Measurements from ENCODE around the gene NFU1.
"Not testable (repeated sequence)": the region's sequence is repeated elsewhere in the genome, so short reads cannot be mapped to it uniquely, and the experiment has no call there.

Gene NFU1

DNA sequence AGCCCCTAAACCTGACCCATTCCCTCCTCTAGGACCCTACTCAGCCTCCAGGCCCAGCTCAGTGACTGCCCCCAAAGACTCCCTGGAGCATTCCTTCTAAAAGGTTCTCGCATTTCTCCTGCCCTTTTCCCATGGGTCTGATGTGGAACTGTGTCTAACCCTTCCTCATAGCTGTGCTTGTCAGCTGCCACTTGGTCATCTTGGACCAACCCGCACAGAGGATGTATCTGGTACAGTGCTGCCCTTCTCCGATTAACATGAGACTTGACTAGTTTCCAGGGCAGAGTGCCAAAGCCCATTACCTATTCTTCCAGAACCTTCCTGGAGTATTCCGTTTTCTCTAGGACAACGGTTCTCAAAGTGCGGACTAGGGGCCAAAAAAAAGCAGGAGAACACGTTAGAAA, 518 bp upstream of the NFU1 start:
- Histone ChIP-seq H3K36me3 (ENCODE audit: insufficient read depth, low read length) (no peaks in the 10 kb centered on the region), H3K27me3 (ENCODE audit: insufficient read depth, low read length) (no peaks in the 10 kb centered on the region), H3K4me1 (ENCODE audit: insufficient read depth, low read length) (peaks cover 14% of the 10 kb centered on the region), H3K9me3 (ENCODE audit: low read length) (no peaks in the 10 kb centered on the region), H3K4me3 (ENCODE audit: low read length) (peak overlapping the region; percentile 94), H2AFZ (ENCODE audit: low read depth, low read length) (peak overlapping the region; percentile 53)

DNA sequence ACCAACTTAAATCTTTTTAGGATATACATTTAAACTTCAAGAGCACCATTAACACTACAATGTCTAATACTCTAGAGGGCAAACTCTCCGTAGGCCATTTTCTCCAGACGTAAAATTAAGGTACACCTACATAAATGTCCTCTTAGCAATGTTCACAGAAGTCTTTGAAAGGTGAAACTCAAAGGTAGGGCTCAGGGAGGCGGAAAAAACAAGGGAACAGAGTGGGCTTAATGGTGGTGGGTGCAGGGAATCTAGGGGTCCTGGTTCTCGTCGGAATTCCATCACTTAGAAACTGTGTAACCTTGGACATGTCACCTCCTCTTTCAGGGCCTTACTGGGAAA, 668 bp downstream of the NFU1 start:
- Histone ChIP-seq H2AFZ (ENCODE audit: low read depth, low read length) (peak overlapping the region; percentile 53), H3K27me3 (ENCODE audit: insufficient read depth, low read length) (no peaks in the 10 kb centered on the region), H3K4me3 (ENCODE audit: low read length) (peak overlapping the region; percentile 94), H3K9me3 (ENCODE audit: low read length) (no peaks in the 10 kb centered on the region), H3K4me1 (ENCODE audit: insufficient read depth, low read length) (peaks cover 14% of the 10 kb centered on the region), H3K36me3 (ENCODE audit: insufficient read depth, low read length) (peaks cover 4% of the 10 kb centered on the region)

DNA sequence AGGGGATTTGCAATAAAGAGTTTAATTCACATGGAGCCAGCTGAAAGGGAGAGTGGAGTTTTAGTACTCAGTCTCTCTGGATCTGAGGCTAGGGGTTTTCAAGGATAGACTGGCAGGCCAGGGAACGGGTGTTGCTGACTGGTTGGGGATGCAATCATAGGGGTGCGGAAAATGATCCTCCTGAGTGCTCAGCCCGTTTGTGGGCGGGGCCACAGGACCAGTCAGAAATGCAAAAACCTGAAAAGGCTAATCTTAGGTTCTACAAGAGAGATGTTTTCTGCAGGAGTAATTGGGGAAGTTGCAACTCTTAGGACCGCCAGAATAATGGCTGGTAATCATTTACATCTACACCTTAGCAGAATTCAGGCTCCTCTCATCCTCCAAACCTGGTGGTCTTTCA, 2.5 kb downstream of the NFU1 start:
- no peaks in the 10 kb centered on the region for H3K27me3 ChIP-seq (ENCODE audit: insufficient read depth, low read length)
- H3K36me3 ChIP-seq (ENCODE audit: insufficient read depth, low read length), result peaks cover 19% of the 10 kb centered on the region
- peaks cover 14% of the 10 kb centered on the region for H3K4me1 ChIP-seq (ENCODE audit: insufficient read depth, low read length)
- H2AFZ ChIP-seq (ENCODE audit: low read depth, low read length), result no peak overlapping the region
- H3K9me3 ChIP-seq (ENCODE audit: low read length), result no peaks in the 10 kb centered on the region
- H3K4me3 ChIP-seq (ENCODE audit: low read length), result no peak overlapping the region

DNA sequence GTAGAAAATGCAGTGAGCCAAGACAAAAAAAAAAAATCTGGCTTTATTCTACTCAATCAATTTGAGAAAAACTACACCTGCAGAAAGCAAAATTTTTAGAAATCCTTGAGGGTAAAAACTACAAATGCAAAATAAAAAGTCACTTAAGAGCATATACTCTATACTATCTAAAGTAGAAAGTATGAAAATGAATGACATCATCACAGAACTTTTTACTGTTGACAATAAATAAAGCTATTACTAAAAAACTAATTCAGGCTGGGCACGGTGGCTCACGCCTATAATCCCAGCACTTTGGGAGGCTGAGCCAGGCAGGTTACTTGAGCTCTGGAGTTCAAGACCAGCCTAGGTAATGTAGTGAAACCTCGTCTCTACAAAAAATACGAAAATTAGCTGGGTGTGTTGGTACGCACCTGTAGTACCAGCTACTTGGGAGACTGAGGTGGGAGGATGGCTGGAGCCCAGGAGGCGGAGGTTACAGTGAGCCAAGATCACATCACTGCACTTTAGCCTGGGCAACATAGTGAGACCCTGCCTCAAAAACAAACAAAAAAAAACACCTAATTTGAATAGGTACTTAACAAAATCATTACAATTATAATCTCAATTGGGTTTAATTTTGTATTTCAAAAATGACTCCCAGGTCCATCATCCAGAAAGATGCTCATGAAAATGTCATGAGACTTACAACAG, 7.6 kb downstream of the NFU1 start:
- H3K4me1 ChIP-seq (ENCODE audit: insufficient read depth, low read length), result no peaks in the 10 kb centered on the region
- no peak overlapping the region for H3K4me3 ChIP-seq (ENCODE audit: low read length)
- H3K9me3 ChIP-seq (ENCODE audit: low read length), result peaks cover 1% of the 10 kb centered on the region
- H3K36me3 ChIP-seq (ENCODE audit: insufficient read depth, low read length), result peaks cover 45% of the 10 kb centered on the region
- no peak overlapping the region for H2AFZ ChIP-seq (ENCODE audit: low read depth, low read length)
- H3K27me3 ChIP-seq (ENCODE audit: insufficient read depth, low read length), result no peaks in the 10 kb centered on the region

DNA sequence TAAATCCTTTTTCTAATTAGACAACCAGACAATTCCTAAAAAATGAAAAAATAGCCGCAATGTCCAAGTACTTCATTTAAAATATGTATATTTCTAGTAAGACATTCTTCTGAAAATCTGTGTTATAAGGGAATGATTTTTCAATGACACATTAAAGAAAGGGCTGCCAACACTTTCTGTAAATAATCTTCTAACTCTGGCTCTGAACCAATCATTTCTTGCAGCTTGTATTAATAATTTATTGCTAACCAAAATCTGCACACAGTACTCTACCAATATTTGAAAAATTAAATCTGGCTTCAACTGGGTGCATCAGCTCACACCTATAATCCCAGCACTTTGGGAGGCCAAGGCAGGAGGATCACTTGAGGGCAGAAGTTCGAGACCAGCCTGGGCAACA, 8.3 kb downstream of the NFU1 start:
- Histone ChIP-seq H3K27me3 (ENCODE audit: insufficient read depth, low read length) (no peaks in the 10 kb centered on the region), H3K4me3 (ENCODE audit: low read length) (no peak overlapping the region), H2AFZ (ENCODE audit: low read depth, low read length) (no peak overlapping the region), H3K36me3 (ENCODE audit: insufficient read depth, low read length) (peaks cover 48% of the 10 kb centered on the region), H3K9me3 (ENCODE audit: low read length) (peaks cover 1% of the 10 kb centered on the region), H3K4me1 (ENCODE audit: insufficient read depth, low read length) (no peaks in the 10 kb centered on the region)

DNA sequence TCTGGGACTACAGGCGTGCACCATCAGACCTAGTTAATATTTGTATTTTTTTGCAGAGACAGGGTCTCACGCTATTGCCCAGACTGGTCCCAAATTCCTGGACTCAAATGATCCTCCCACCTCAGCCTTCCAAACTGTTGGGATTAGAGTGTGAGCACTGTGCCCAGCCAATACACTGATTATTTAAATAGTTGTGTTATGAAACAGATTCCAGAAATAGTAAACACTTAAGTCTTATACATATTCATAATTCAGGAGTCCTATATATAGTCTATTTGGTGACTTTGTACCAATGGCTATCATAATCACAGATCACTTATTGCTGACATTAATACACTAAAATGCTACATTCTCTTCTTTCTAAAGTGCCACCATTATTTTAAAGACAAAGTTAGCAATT, 12.8 kb downstream of the NFU1 start:
- H3K4me3 ChIP-seq (ENCODE audit: low read length), result no peak overlapping the region
- peaks cover 1% of the 10 kb centered on the region for H3K9me3 ChIP-seq (ENCODE audit: low read length)
- H3K4me1 ChIP-seq (ENCODE audit: insufficient read depth, low read length), result no peaks in the 10 kb centered on the region
- H3K36me3 ChIP-seq (ENCODE audit: insufficient read depth, low read length), result peaks cover 49% of the 10 kb centered on the region
- H2AFZ ChIP-seq (ENCODE audit: low read depth, low read length), result no peak overlapping the region
- H3K27me3 ChIP-seq (ENCODE audit: insufficient read depth, low read length), result no peaks in the 10 kb centered on the region

DNA sequence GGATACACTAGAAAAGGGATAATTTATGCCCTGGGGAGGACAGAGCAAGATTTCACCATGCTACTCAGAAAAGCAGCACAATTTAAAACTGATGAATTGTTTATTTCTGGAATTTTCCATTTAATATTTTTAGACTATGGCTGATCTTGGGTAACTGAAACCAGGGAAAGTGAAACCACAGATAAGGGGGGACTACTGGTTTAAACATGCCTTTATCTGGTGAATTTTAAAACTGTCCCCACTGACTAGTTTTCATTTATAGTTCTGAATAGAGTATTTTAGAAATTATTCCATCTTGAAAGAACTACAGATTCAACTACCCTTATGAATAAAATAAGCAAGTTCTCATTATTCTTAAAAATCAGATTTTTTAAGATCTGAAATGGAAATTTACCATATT, 15.0 kb downstream of the NFU1 start:
- peaks cover 47% of the 10 kb centered on the region for H3K36me3 ChIP-seq (ENCODE audit: insufficient read depth, low read length)
- H2AFZ ChIP-seq (ENCODE audit: low read depth, low read length), result no peak overlapping the region
- no peaks in the 10 kb centered on the region for H3K4me1 ChIP-seq (ENCODE audit: insufficient read depth, low read length)
- H3K9me3 ChIP-seq (ENCODE audit: low read length), result peaks cover 1% of the 10 kb centered on the region
- H3K27me3 ChIP-seq (ENCODE audit: insufficient read depth, low read length), result no peaks in the 10 kb centered on the region
- no peak overlapping the region for H3K4me3 ChIP-seq (ENCODE audit: low read length)

DNA sequence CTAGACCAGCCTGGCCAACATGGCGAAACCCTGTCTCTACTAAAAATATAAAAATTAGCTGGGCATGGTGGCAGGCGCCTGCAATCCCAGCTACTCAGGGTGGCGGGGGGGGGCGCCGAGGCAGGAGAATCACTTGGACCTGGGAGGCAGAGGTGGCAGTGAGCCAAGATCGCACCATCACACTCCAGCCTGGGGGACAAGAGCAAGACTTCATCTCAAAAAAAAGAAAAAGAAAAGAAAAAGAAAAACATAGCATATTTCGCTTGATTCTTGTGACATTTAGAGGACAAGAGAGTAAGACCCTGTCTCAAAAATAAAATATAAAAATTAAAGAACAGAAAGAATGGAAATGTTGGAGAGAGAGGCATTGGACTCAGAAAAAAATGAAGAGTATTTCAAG, 18.1 kb downstream of the NFU1 start:
- H3K36me3 ChIP-seq (ENCODE audit: insufficient read depth, low read length), result peaks cover 57% of the 10 kb centered on the region

DNA sequence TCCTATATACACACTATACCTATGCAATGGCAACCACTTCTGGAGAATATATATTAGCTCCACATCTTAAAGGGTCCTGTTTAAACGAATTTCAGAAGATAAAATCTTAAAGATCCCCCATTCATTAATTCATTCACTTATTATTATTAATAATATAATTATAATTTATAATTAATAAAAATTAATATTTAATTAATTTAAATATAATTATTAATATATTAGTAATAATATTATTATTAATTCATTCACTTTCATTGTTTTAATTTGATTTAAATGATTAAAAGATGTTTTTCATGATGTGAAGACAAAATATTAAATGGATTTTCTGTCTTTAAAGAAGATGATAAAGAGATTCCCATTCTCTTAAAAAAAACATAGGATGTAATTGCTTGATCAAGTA, 21.1 kb downstream of the NFU1 start:
- Histone ChIP-seq H3K36me3 (ENCODE audit: insufficient read depth, low read length) (peaks cover 56% of the 10 kb centered on the region), H3K4me1 (ENCODE audit: insufficient read depth, low read length) (no peaks in the 10 kb centered on the region)

More for the DNA sequence above, 18.1 kb downstream of the NFU1 start:
- H3K27me3 ChIP-seq (ENCODE audit: insufficient read depth, low read length); H3K9me3 ChIP-seq (ENCODE audit: low read length); H3K4me3 ChIP-seq (ENCODE audit: low read length); H2AFZ ChIP-seq (ENCODE audit: low read depth, low read length); H3K4me1 ChIP-seq (ENCODE audit: insufficient read depth, low read length): not testable (repeated sequence)

DNA sequence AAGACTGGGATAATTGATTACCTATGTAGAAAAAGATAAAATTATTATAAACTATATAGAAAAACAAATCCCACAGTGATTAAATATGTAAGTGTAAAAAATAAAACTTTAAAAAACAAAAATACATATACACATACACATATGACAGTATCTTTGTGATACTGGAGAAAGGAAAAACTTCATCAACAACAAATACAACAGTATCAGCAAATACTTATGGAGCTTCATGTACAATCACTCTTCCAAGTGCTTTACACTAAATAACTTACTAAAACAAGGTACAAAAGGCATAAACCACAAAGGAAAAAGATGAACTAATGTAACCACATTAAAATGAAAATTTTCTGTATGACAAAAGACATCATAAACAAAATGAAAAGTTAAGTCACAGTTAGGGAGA, 26.1 kb downstream of the NFU1 start:
- no peaks in the 10 kb centered on the region for H3K27me3 ChIP-seq (ENCODE audit: insufficient read depth, low read length)
- no peak overlapping the region for H2AFZ ChIP-seq (ENCODE audit: low read depth, low read length)
- H3K9me3 ChIP-seq (ENCODE audit: low read length), result peaks cover 3% of the 10 kb centered on the region
- H3K36me3 ChIP-seq (ENCODE audit: insufficient read depth, low read length), result peaks cover 44% of the 10 kb centered on the region
- H3K4me3 ChIP-seq (ENCODE audit: low read length), result no peak overlapping the region
- no peaks in the 10 kb centered on the region for H3K4me1 ChIP-seq (ENCODE audit: insufficient read depth, low read length)

More for the DNA sequence above, 21.1 kb downstream of the NFU1 start:
- Histone ChIP-seq H3K9me3 (ENCODE audit: low read length) (peaks cover 2% of the 10 kb centered on the region), H3K4me3 (ENCODE audit: low read length) (no peak overlapping the region), H3K27me3 (ENCODE audit: insufficient read depth, low read length) (no peaks in the 10 kb centered on the region), H2AFZ (ENCODE audit: low read depth, low read length) (no peak overlapping the region)

DNA sequence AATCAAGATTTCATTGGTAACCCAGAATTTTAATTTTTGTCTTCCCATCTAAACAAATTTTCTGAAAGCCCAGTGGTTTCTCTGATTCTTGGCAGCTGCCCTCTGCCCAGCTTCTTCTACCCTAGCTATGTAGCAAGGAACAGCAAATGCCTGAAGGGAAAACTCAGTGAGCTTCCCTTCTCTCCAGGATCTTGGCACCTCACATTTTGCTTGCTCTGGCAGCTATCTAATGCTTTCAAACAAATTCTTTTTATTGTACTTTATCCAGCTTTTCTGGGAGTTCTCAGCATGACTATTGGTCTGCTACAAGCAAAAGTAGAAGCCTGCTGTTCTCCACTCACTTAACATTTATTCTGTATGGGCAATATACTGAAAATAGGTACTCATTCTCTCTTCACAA, 31.9 kb downstream of the NFU1 start:
- H3K9me3 ChIP-seq (ENCODE audit: low read length), result peaks cover 23% of the 10 kb centered on the region
- H2AFZ ChIP-seq (ENCODE audit: low read depth, low read length), result no peak overlapping the region
- H3K36me3 ChIP-seq (ENCODE audit: insufficient read depth, low read length), result peaks cover 40% of the 10 kb centered on the region
- H3K4me3 ChIP-seq (ENCODE audit: low read length), result no peak overlapping the region
- no peaks in the 10 kb centered on the region for H3K4me1 ChIP-seq (ENCODE audit: insufficient read depth, low read length)
- H3K27me3 ChIP-seq (ENCODE audit: insufficient read depth, low read length), result no peaks in the 10 kb centered on the region

DNA sequence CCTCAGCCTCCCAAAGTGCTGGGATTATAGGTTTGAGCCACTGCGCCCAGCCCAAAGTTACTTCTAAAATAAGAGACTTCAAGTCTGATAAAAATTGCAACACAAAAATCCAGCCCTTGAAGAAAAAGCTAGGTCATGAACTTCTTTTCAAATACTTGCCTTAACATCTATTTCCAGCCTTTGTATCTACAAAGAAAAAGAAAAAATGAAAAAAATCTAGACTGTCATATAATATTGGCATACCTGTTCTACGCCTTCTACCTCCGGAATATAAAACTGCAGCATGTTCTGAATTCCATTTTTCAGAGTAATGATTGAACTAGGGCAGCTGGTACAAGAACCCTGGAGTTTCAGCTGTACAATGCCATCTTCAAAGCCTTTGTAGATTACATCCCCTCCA, 37.1 kb downstream of the NFU1 start:
- Histone ChIP-seq H3K9me3 (ENCODE audit: low read length) (peaks cover 18% of the 10 kb centered on the region), H2AFZ (ENCODE audit: low read depth, low read length) (no peak overlapping the region), H3K4me1 (ENCODE audit: insufficient read depth, low read length) (no peaks in the 10 kb centered on the region), H3K4me3 (ENCODE audit: low read length) (no peak overlapping the region), H3K36me3 (ENCODE audit: insufficient read depth, low read length) (peaks cover 51% of the 10 kb centered on the region), H3K27me3 (ENCODE audit: insufficient read depth, low read length) (no peaks in the 10 kb centered on the region)

DNA sequence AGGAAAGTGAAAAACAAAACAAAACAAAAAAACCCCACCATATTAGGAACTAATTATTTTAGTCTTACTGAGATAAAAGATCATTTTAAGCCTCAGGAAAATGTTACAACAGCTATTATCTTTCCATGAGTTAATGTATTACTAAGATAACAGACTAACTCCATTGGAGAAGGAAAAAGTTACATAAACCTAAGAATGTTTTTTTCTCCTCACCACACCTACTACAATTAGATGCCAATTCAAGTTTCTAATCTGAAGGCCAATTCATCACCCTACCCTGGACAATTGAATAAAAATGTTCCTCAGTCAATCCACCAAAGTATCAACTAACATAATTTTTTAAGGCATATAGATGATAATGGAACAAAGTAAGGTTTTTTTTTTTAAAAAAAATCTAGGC, 40.0 kb downstream of the NFU1 start:
- H3K36me3 ChIP-seq (ENCODE audit: insufficient read depth, low read length), result peaks cover 49% of the 10 kb centered on the region
- H3K4me1 ChIP-seq (ENCODE audit: insufficient read depth, low read length), result no peaks in the 10 kb centered on the region
- no peaks in the 10 kb centered on the region for H3K27me3 ChIP-seq (ENCODE audit: insufficient read depth, low read length)
- no peak overlapping the region for H2AFZ ChIP-seq (ENCODE audit: low read depth, low read length)
- H3K9me3 ChIP-seq (ENCODE audit: low read length), result peaks cover under 1% of the 10 kb centered on the region
- H3K4me3 ChIP-seq (ENCODE audit: low read length), result no peak overlapping the region

DNA sequence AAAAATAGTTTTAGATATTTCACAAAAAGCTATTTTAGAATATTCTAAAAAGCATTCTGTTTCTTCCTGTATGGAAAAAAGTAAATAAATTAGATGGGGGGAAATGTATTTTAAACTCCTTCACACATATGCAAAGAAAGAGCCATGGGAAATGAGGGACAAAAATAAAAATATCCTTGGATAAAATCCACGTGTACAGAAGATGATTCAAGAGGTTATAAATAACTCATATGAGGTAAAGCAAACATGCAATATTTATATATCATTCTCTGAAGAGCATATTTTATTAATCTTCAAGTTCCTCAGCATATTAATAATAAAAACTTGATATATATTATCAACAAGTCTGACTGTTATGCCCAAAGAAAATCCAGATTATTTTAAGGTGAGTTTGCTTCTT, 41.4 kb downstream of the NFU1 start:
- H3K4me1 ChIP-seq (ENCODE audit: insufficient read depth, low read length), result no peaks in the 10 kb centered on the region

More for the DNA sequence above, 41.4 kb downstream of the NFU1 start:
- no peak overlapping the region for H2AFZ ChIP-seq (ENCODE audit: low read depth, low read length)
- peaks cover 41% of the 10 kb centered on the region for H3K36me3 ChIP-seq (ENCODE audit: insufficient read depth, low read length)
- no peaks in the 10 kb centered on the region for H3K9me3 ChIP-seq (ENCODE audit: low read length)
- no peak overlapping the region for H3K4me3 ChIP-seq (ENCODE audit: low read length)
- H3K27me3 ChIP-seq (ENCODE audit: insufficient read depth, low read length), result no peaks in the 10 kb centered on the region
